PFSK-1 (cell line): ENCODE data around the gene CEP70.

Source experiments
- FOXP2 ChIP-seq: optimal IDR thresholded peaks from 2 replicates; pipeline ENCODE3; 2011; ENCODE audit warnings: borderline replicate concordance, control low read depth, inconsistent platforms; ENCODE audit not compliant: insufficient read depth; ENCODE audit errors: extremely low read length, extremely low read depth
- POLR2AphosphoS5 ChIP-seq: IDR thresholded peaks from 2 replicates; pipeline ENCODE4 v1.6.1; 2012; ENCODE audit warnings: low read depth, mild to moderate bottlenecking, control low read depth, low read length, moderate library complexity
- SIN3A ChIP-seq: IDR thresholded peaks from 2 replicates; pipeline ENCODE4 v1.6.1; 2012; ENCODE audit warnings: mild to moderate bottlenecking, low read length, moderate library complexity, borderline replicate concordance; ENCODE audit not compliant: insufficient read depth
- TAF1 ChIP-seq: IDR thresholded peaks from 2 replicates; pipeline ENCODE4 v1.6.1; 2012; ENCODE audit warnings: low read length, control low read depth, borderline replicate concordance; ENCODE audit not compliant: insufficient read depth
- TF ChIP-seq, protein P1 (sequence below), 2 experiments: IDR thresholded peaks; 2 replicates each; pipeline versions ENCODE4 v1.6.1 to v1.8.0; 2011 to 2012; ENCODE audit warnings: low read depth in 2 of 2, low read length in 2 of 2, control low read depth in 1 of 2, inconsistent platforms in 1 of 2, mild to moderate bottlenecking in 1 of 2, moderate library complexity in 1 of 2; ENCODE audit not compliant: insufficient read depth in 1 of 2

Gene CEP70

DNA sequence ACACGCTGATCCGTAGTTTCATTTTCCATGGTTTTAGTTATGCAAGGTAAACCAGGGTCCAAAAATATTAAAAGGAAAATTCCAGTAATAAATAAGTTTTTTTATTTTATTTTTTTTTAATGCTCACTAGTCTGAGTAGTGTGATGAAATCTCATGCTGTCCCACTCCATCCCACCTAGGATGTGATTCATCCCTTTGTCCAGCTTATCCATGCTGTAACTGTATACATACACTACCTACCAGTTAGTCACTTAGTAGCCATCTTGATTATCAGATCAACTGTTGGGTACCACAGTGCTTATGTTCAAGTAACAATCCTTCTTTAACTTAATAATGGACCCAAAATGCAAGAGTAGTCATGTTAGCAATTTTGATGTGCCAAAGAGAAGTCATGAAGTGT is 84.5 kb downstream of the CEP70 start:
- TF ChIP-seq FOXP2 (no peak), TAF1 (no peak), SIN3A (no peak), POLR2AphosphoS5 (no peak)
- TF ChIP-seq, protein P1, sequence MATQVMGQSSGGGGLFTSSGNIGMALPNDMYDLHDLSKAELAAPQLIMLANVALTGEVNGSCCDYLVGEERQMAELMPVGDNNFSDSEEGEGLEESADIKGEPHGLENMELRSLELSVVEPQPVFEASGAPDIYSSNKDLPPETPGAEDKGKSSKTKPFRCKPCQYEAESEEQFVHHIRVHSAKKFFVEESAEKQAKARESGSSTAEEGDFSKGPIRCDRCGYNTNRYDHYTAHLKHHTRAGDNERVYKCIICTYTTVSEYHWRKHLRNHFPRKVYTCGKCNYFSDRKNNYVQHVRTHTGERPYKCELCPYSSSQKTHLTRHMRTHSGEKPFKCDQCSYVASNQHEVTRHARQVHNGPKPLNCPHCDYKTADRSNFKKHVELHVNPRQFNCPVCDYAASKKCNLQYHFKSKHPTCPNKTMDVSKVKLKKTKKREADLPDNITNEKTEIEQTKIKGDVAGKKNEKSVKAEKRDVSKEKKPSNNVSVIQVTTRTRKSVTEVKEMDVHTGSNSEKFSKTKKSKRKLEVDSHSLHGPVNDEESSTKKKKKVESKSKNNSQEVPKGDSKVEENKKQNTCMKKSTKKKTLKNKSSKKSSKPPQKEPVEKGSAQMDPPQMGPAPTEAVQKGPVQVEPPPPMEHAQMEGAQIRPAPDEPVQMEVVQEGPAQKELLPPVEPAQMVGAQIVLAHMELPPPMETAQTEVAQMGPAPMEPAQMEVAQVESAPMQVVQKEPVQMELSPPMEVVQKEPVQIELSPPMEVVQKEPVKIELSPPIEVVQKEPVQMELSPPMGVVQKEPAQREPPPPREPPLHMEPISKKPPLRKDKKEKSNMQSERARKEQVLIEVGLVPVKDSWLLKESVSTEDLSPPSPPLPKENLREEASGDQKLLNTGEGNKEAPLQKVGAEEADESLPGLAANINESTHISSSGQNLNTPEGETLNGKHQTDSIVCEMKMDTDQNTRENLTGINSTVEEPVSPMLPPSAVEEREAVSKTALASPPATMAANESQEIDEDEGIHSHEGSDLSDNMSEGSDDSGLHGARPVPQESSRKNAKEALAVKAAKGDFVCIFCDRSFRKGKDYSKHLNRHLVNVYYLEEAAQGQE (IDR thresholded peaks at IDR 0.05; ENCODE audit: insufficient read depth in 1 of 2, low read depth in 2 of 2, low read length in 2 of 2), result no peak

DNA sequence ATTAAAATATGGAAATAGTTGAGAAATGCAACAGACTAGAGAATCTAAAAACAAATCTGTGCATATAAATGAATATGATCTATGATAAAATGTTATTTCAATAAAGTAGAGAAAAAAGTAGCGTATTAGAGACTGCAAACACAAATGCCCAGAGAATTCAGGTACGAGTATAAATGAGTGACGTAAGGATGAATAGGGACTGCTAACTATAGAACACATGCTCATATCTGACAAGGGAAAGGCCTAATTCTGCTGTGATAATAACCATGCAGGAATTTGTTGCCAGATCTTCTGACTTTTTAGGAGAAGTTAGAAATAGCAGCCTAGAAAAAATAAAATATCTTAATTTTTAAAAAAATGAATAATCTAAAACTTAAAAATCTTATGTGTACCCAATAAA is 86.5 kb downstream of the CEP70 start:
- TF ChIP-seq, protein P1 (IDR thresholded peaks at IDR 0.05; ENCODE audit: insufficient read depth in 1 of 2, low read depth in 2 of 2, low read length in 2 of 2), result no peak
- no peak for TF ChIP-seq SIN3A

DNA sequence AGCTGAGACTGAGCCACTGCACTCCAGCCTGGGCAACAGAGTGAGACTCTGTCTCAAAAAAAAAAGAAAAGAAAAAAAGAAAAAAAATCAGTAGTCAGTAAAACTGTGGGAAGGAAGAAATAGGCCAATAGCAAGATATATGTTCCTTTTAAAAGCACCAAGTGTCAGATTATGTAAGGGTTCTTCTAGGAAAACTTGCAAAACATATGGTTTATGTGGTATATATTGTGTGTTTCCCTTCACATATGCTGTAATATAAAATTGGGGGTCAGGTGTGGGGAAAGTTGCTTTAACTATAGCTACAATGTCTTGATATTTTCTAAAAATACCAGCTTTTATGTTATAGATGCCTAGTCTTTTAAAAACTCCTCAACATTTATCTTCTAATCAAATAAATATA is 95.1 kb downstream of the CEP70 start:
- TF ChIP-seq POLR2AphosphoS5 (no peak), SIN3A (no peak), FOXP2 (no peak), TAF1 (no peak)
- TF ChIP-seq, protein P1 (IDR thresholded peaks at IDR 0.05; ENCODE audit: insufficient read depth in 1 of 2, low read depth in 2 of 2, low read length in 2 of 2), result no peak

DNA sequence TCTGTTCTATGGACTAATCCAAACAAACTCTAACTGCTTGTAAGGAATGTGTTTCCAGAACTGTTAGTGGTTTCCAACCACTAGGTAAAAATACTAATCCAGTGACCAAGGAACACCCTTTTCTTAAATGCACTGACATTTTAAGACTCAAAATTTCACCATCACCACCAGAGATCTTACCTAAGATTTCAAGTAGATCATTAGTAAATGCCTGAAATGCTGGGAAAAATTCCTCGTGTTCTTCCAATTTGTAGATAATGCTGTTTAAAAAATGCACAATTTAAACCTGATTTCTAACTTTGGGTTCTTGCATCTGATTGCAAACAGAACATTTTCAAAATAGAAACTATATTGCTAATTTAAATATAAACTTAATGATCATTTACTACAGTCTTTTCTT is 96.2 kb downstream of the CEP70 start:
- TF ChIP-seq, protein P1 (IDR thresholded peaks at IDR 0.05; ENCODE audit: insufficient read depth in 1 of 2, low read depth in 2 of 2, low read length in 2 of 2), result no peak
- no peak for TF ChIP-seq TAF1
- no peak for TF ChIP-seq FOXP2
- TF ChIP-seq SIN3A, result no peak
- no peak for TF ChIP-seq POLR2AphosphoS5

DNA sequence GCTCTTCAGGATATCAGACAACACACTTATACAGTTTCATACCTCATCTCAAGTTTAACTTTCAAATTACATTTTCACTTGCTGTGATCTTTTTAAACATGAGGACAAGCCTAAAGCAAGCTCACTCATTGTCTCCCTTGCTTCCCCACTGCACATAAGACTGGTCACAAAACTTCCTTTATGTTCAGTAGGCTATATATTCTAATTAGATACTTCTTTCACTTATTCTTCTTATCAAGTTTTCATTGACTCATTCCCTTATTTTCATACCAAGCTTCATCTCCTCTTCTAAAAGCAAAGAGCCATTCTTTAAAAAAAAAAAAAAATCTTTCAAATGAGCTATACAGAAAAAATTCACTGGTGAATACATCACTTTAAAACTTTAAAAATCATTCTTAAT is 97.0 kb downstream of the CEP70 start:
- TF ChIP-seq TAF1 (no peak), SIN3A (no peak), POLR2AphosphoS5 (no peak), FOXP2 (no peak)
- TF ChIP-seq, protein P1 (IDR thresholded peaks at IDR 0.05; ENCODE audit: insufficient read depth in 1 of 2, low read depth in 2 of 2, low read length in 2 of 2), result no peak
